ES-I3 (cell line): ENCODE data around the gene CCDC107.

Experiments used
- H3K36me3 ChIP-seq: 2 replicates; pipeline ENCODE4 v1.6.1; 2013; ENCODE audit warnings: mild to moderate bottlenecking, low read length, control low read depth, moderate library complexity; ENCODE audit not compliant: insufficient read depth
- H3K4me1 ChIP-seq: 2 replicates; pipeline ENCODE4 v1.6.1; 2013; ENCODE audit warnings: mild to moderate bottlenecking, control low read depth, low read length; ENCODE audit not compliant: insufficient read depth
- H3K9ac ChIP-seq: 2 replicates; pipeline ENCODE4 v1.6.1; 2013; ENCODE audit warnings: low read depth, mild to moderate bottlenecking, low read length, moderate library complexity
- H3K9me3 ChIP-seq: 2 replicates; pipeline ENCODE4 v1.6.1; 2013; ENCODE audit warnings: mild to moderate bottlenecking, low read length, moderate library complexity; ENCODE audit not compliant: control insufficient read depth, insufficient read depth

CCDC107 gene

GRCh38 chr9:35680331-35681105 is 22.4 kb downstream of the CCDC107 start:
- Histone ChIP-seq H3K4me1 (peaks cover 16% of the 10 kb centered on the region; the same call in 1 of the 2 replicates), H3K9ac (no peak overlapping the region), H3K36me3 (peaks cover 6% of the 10 kb centered on the region), H3K9me3 (no peaks in the 10 kb centered on the region)

DNA sequence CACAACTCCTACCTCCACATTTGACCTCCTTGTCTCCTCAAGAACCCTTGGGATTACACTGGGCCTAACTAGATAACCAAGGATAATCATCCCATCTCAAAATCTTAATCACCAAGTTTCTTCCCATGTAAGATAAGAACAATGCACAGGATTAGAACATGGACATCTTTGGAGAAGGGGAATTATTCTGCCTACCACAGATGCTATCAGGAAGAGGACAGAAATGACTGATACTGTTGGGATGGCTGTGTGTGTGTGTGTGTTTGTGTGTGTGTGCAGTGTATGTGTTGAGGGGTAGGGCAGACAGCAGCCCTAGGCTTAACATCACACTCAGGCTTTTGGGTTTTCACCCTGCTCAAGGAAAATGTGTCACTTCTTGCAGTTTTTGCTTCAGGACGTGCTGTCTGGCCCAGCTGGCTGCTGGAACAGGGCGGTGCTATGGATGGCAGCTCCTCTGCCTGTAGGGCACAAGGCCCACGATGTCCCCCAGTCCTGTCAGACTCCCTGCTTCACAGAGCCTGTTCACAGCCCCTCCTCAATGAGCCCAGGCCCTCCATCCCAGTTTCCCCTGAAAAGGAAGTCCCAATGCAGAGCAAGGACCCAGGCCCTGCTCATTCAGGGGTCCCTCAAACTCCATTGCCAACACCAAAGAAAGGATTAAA is 23.4 kb downstream of the CCDC107 start:
- Histone ChIP-seq H3K36me3 (peaks cover 8% of the 10 kb centered on the region), H3K4me1 (peaks cover 16% of the 10 kb centered on the region; the same call in 1 of the 2 replicates), H3K9me3 (no peaks in the 10 kb centered on the region), H3K9ac (no peak overlapping the region)

DNA sequence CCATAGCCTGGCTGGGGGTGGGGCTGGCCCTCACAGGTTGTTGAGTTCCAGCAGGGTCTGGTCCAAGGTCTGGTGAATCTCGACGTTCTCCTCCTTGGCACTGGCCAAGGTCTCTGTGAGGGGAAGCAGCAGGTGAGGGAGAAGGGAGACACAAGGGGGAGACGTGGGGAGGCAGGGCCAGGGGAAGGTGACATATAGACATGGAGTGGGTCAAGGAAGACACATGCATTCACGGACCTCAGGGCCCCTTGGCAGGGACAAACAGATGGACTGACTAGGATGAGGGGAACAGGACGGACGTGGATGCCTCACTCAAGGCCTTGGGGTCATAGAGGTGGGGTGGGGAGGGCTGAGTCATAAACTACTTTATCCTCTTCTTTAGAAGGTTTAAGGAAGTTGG is 24.0 kb downstream of the CCDC107 start:
- H3K4me1 ChIP-seq, result peaks cover 16% of the 10 kb centered on the region; the same call in 1 of the 2 replicates
- H3K36me3 ChIP-seq, result peaks cover 12% of the 10 kb centered on the region
- no peaks in the 10 kb centered on the region for H3K9me3 ChIP-seq
- H3K9ac ChIP-seq, result no peak overlapping the region

GRCh38 chr9:35682520-35683315 is 24.6 kb downstream of the CCDC107 start:
- Histone ChIP-seq H3K9me3 (no peaks in the 10 kb centered on the region), H3K4me1 (peaks cover 16% of the 10 kb centered on the region; the same call in 1 of the 2 replicates), H3K36me3 (peaks cover 13% of the 10 kb centered on the region), H3K9ac (no peak overlapping the region)

GRCh38 chr9:35683323-35683722 is 25.2 kb downstream of the CCDC107 start:
- Histone ChIP-seq H3K4me1 (peaks cover 20% of the 10 kb centered on the region; the same call in 1 of the 2 replicates), H3K9ac (no peak overlapping the region), H3K9me3 (no peaks in the 10 kb centered on the region), H3K36me3 (peaks cover 13% of the 10 kb centered on the region)

DNA sequence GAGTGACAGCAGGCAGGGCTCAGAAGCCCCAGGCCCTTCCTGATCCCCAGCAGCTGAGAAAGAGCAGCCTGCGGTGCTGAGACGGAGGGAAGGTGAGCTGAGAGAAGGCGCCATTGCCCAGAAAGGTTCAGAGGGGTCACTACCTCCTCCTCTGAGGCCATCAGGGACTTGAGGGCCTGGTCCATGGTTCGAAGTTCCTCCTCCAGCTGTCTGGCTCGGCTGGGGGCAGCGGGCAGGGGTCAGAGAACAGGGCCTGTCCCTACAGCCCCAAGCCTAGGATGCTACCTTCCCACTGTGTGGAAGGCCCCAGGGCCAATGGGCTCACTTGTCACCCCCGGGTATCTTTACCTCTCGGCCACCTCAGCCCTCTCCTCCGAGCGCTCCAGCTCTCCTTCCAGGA is 26.8 kb downstream of the CCDC107 start:
- H3K4me1 ChIP-seq, result peaks cover 20% of the 10 kb centered on the region; the same call in 1 of the 2 replicates
- H3K36me3 ChIP-seq, result peaks cover 13% of the 10 kb centered on the region
- H3K9me3 ChIP-seq, result no peaks in the 10 kb centered on the region
- no peak overlapping the region for H3K9ac ChIP-seq

DNA sequence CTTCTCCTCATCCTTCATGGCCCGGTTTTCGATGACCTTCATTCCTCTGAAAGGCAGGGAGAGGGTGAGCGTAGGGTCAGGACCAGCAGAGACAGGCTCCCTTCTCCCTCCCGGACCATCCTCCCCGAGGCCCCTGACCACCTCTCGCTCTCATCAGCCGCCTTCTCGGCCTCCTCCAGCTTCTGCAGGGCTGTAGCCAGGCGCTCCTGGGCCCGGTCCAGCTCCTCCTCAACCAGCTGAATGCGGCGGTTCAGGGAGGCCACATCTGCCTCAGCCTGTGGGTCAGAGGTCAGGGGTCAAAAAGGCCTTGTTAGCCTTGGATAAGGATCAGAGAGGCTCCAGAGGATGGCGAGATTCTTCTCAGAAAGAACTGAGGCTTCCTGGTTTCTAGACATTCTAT is 27.4 kb downstream of the CCDC107 start:
- H3K4me1 ChIP-seq, result peaks cover 14% of the 10 kb centered on the region; the same call in 1 of the 2 replicates
- H3K36me3 ChIP-seq, result peaks cover 13% of the 10 kb centered on the region
- no peak overlapping the region for H3K9ac ChIP-seq

GRCh38 chr9:35686222-35687203 is 28.4 kb downstream of the CCDC107 start:
- Histone ChIP-seq H3K36me3 (peaks cover 13% of the 10 kb centered on the region), H3K4me1 (peaks cover 6% of the 10 kb centered on the region; the same call in 1 of the 2 replicates)

More for the DNA sequence above, 27.4 kb downstream of the CCDC107 start:
- no peaks in the 10 kb centered on the region for H3K9me3 ChIP-seq

DNA sequence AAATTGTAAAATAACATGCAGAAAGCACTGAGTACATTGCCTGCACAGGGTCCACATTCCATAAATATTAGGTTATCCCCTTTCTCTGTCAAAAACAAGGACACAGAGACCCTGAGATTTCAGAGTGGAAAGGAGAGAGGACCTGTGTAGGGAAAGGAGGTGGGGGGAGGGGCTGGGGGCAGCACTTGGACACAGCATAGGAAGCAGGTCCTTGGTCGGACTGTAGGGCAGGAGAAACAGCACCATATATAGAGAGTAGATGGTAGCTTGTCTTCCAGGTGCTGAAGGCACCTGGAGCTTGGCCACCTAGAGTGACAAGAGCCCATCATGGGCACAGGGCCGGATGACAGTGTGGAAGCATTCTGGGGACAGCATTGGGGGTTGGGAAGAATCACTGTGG is 29.2 kb downstream of the CCDC107 start:
- Histone ChIP-seq H3K4me1 (peaks cover 6% of the 10 kb centered on the region; the same call in 1 of the 2 replicates), H3K9ac (no peak overlapping the region), H3K36me3 (peaks cover 13% of the 10 kb centered on the region), H3K9me3 (no peaks in the 10 kb centered on the region)

More at GRCh38 chr9:35686222-35687203, 28.4 kb downstream of the CCDC107 start:
- Histone ChIP-seq H3K9me3 (no peaks in the 10 kb centered on the region), H3K9ac (no peak overlapping the region)

DNA sequence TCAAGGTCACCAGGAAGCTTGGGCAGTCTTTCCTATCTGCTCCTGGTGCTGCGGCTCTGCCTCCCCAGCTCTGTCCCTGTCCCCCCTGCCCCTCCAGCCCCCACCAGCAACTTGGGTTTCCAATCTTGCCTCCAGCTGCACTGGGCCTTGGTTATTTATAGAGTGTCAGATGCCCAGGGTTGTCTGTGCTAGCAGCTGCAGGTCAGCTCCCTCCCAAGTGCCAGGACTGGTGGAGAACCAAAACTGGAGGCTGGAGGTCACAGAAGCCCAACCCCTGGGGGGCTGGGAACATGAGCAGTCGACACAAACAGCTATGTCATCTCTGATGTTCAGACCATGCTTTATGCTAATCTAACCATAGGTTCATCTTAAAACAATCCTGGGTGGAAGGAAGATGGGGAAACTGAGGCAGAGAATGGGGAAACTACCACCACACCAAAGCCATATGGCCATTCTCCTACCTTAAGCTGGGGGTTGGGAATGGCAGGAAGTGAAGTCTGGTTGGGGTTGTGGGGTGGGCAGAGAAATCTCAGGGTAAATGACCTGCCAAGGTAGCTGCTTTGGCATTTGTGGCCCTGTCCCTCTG is 30.0 kb downstream of the CCDC107 start:
- Histone ChIP-seq H3K9ac (no peak overlapping the region), H3K4me1 (peaks cover 6% of the 10 kb centered on the region; the same call in 1 of the 2 replicates), H3K9me3 (no peaks in the 10 kb centered on the region), H3K36me3 (peaks cover 13% of the 10 kb centered on the region)

- H3K36me3 ChIP-seq, result peaks cover 13% of the 10 kb centered on the region
- H3K9me3 ChIP-seq, result no peaks in the 10 kb centered on the region
- H3K9ac ChIP-seq, result peak overlapping the region; percentile 60
- H3K4me1 ChIP-seq, result peaks cover 6% of the 10 kb centered on the region; the same call in 1 of the 2 replicates
These were observed 30.8 kb downstream of the CCDC107 start for GRCh38 chr9:35688558-35689541.
